ENCODE results near the gene VPS52.
A peak's percentile ranks its signal among the peaks of the same experiment; 100 is the strongest.

Gene VPS52

DNA sequence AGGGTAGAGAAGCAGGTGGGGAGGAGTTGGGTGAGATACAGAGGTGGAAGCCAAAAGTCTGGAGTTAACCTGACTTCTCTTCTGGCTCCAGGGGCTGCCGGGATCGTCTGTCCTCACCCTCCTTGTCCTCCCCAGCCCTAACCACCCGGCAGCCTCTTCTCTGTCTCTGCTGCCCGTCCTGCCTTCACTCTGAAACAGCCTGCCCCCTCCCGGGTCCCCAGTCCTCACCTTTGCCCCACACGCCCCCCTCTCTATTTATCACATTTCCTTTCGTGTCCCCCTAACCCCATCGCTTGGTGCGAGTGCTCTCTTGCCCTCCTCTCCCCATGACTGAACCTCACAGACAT, 57.7 kb downstream of the VPS52 start:
- no peak overlapping the region for H2AFZ ChIP-seq (ENCODE audit: insufficient read depth, low read length, poor library complexity)
- H3K4me2 ChIP-seq (ENCODE audit: low read length) = peak overlapping the region; percentile 90
- H3K4me3 ChIP-seq (ENCODE audit: low read depth, low read length) = no peak overlapping the region
- H3K9ac ChIP-seq (ENCODE audit: low read length) = no peak overlapping the region
- H3K27me3 ChIP-seq (ENCODE audit: insufficient read depth, low read length) = peaks cover 17% of the 10 kb centered on the region
- H3K79me1 ChIP-seq (ENCODE audit: low read length) = no peaks in the 10 kb centered on the region
- no CpG with 5 or more reads among the region's 9 CpGs for WGBS (ENCODE audit: extremely low coverage, insufficient coverage, insufficient read length)
- no peak overlapping the region for H2BK5ac ChIP-seq (ENCODE audit: low read depth, low read length, poor library complexity)
- H2BK120ac ChIP-seq (ENCODE audit: insufficient read depth, low read length, poor library complexity) = no peak overlapping the region
- peaks cover 10% of the 10 kb centered on the region for H3K9me3 ChIP-seq (ENCODE audit: insufficient read depth, low read depth, low read length)
- no peak overlapping the region for H4K8ac ChIP-seq (ENCODE audit: low read depth, low read length)
- H3K4me1 ChIP-seq (ENCODE audit: control insufficient read depth in 1 of 2, insufficient read depth in 2 of 2, low read length in 2 of 2) = peaks cover 4 to 9% of the 10 kb centered on the region in 2 experiments
- H3K36me3 ChIP-seq (ENCODE audit: control insufficient read depth in 1 of 2, insufficient read depth in 2 of 2, low read length in 2 of 2) = peaks cover 11 to 15% of the 10 kb centered on the region in 2 experiments
- H4K12ac ChIP-seq (ENCODE audit: low read depth, low read length) = no peak overlapping the region
- no peaks in the 10 kb centered on the region for H3K79me2 ChIP-seq (ENCODE audit: control insufficient read depth, insufficient read depth, low read length, poor library complexity)
- H2BK12ac ChIP-seq (ENCODE audit: low read length) = no peak overlapping the region
- no peak for DNase-seq
- H3K27ac ChIP-seq (ENCODE audit: low read depth, low read length) = no peak overlapping the region
- no peak overlapping the region for H2AK5ac ChIP-seq (ENCODE audit: low read length)
- no peak overlapping the region for H4K91ac ChIP-seq (ENCODE audit: low read depth, low read length)
- no peak overlapping the region for H3K18ac ChIP-seq (ENCODE audit: low read length)
- H3K4ac ChIP-seq (ENCODE audit: low read depth, low read length) = no peak overlapping the region
- H3K23ac ChIP-seq (ENCODE audit: low read length) = no peak overlapping the region
- H3K14ac ChIP-seq (ENCODE audit: low read length) = no peak overlapping the region

DNA sequence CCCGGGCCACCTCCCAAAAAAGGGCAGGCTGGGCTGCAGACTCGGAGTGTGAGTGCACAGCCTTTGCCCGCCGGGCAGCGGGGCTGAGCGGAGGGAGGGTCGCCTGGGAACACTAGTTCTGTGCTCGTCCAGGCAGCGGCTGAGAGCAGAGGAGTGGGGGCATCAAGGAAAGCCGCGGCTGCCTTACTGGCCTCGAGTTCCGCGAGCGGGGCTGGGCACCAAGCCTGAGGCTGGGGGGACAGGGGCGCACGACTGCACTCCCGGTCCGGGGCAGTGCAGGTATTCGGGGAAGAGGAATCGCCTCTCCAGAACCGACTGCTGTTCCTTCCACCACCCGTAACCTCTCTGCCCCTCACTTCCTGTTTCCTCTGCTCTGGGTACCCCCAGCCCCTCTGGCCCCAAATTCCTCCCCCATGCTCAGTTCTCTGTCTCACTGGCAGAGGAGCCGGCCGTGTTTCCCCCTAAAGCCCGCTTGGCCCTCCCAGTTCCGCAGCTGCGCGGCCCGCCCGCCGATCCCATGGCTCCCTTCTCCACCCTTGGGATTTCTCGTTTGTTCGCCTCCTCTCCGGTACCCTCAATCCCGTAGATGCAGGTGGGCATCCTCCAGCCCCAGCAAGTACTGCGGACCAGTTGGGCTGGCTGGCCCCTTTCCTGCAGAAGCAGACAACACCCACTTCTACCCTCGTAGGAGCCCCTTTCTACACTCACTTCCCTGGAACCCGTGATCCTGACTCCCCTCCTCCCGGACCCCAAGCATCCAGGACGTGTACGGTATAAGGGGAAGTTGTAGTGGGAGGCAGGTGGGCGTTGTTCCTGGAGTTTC, 58.3 kb downstream of the VPS52 start:
- H2BK5ac ChIP-seq (ENCODE audit: low read depth, low read length, poor library complexity) = no peak overlapping the region
- no peak overlapping the region for H3K4ac ChIP-seq (ENCODE audit: low read depth, low read length)
- peaks cover 4 to 12% of the 10 kb centered on the region in 2 experiments for H3K4me1 ChIP-seq (ENCODE audit: control insufficient read depth in 1 of 2, insufficient read depth in 2 of 2, low read length in 2 of 2)
- H3K9ac ChIP-seq (ENCODE audit: low read length) = peak overlapping the region; percentile 45
- no peak overlapping the region for H2AFZ ChIP-seq (ENCODE audit: insufficient read depth, low read length, poor library complexity)
- peak overlapping the region; percentile 90 for H3K4me2 ChIP-seq (ENCODE audit: low read length)
- H3K27me3 ChIP-seq (ENCODE audit: insufficient read depth, low read length) = peaks cover 17% of the 10 kb centered on the region
- H3K4me3 ChIP-seq (ENCODE audit: low read depth, low read length) = peak overlapping the region; percentile 51
- peak overlapping the region; percentile 27 for H3K14ac ChIP-seq (ENCODE audit: low read length)
- no CpG with 5 or more reads among the region's 43 CpGs for WGBS (ENCODE audit: extremely low coverage, insufficient coverage, insufficient read length)
- peaks cover under 1% of the 10 kb centered on the region for H3K79me2 ChIP-seq (ENCODE audit: control insufficient read depth, insufficient read depth, low read length, poor library complexity)
- H3K9me3 ChIP-seq (ENCODE audit: insufficient read depth, low read depth, low read length) = peaks cover 10% of the 10 kb centered on the region
- H3K27ac ChIP-seq (ENCODE audit: low read depth, low read length) = no peak overlapping the region
- H2AK5ac ChIP-seq (ENCODE audit: low read length) = no peak overlapping the region
- no peak overlapping the region for H3K23ac ChIP-seq (ENCODE audit: low read length)
- no peak overlapping the region for H2BK12ac ChIP-seq (ENCODE audit: low read length)
- H3K18ac ChIP-seq (ENCODE audit: low read length) = no peak overlapping the region
- H4K91ac ChIP-seq (ENCODE audit: low read depth, low read length) = no peak overlapping the region
- peaks cover 1% of the 10 kb centered on the region for H3K79me1 ChIP-seq (ENCODE audit: low read length)
- peak overlapping the region; percentile 31 for H4K12ac ChIP-seq (ENCODE audit: low read depth, low read length)
- H2BK120ac ChIP-seq (ENCODE audit: insufficient read depth, low read length, poor library complexity) = no peak overlapping the region
- H3K36me3 ChIP-seq (ENCODE audit: control insufficient read depth in 1 of 2, insufficient read depth in 2 of 2, low read length in 2 of 2) = peaks cover 11 to 15% of the 10 kb centered on the region in 2 experiments
- peak overlapping the region; percentile 37 for H4K8ac ChIP-seq (ENCODE audit: low read depth, low read length)
- no peak for DNase-seq

DNA sequence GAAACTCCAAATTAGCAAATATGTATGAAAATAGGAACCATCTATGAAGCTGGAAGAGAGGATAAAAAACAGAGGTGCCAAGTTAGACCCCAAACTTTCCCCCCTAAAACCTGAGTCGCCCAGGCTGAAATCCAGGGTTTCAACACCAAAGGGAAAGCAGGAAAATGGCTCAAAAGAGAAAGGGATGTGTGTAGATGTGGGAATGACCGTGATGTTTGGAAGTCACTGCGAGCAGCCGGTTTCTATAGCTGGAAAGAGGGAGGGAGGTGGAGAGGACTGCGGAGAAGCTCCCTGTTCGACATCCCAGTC, 58.9 kb downstream of the VPS52 start:
- peaks cover 7% of the 10 kb centered on the region for H3K79me1 ChIP-seq (ENCODE audit: low read length)
- peaks cover 10% of the 10 kb centered on the region for H3K9me3 ChIP-seq (ENCODE audit: insufficient read depth, low read depth, low read length)
- H2BK120ac ChIP-seq (ENCODE audit: insufficient read depth, low read length, poor library complexity) = no peak overlapping the region
- H3K4me3 ChIP-seq (ENCODE audit: low read depth, low read length) = no peak overlapping the region
- no peak overlapping the region for H3K23ac ChIP-seq (ENCODE audit: low read length)
- H3K27ac ChIP-seq (ENCODE audit: low read depth, low read length) = no peak overlapping the region
- no CpG with 5 or more reads among the region's 6 CpGs for WGBS (ENCODE audit: extremely low coverage, insufficient coverage, insufficient read length)
- no peak overlapping the region for H4K91ac ChIP-seq (ENCODE audit: low read depth, low read length)
- no peak overlapping the region for H4K12ac ChIP-seq (ENCODE audit: low read depth, low read length)
- no peak overlapping the region for H4K8ac ChIP-seq (ENCODE audit: low read depth, low read length)
- H2BK5ac ChIP-seq (ENCODE audit: low read depth, low read length, poor library complexity) = no peak overlapping the region
- H3K4me1 ChIP-seq (ENCODE audit: control insufficient read depth in 1 of 2, insufficient read depth in 2 of 2, low read length in 2 of 2) = peaks cover 4 to 12% of the 10 kb centered on the region in 2 experiments
- peaks cover 17% of the 10 kb centered on the region for H3K27me3 ChIP-seq (ENCODE audit: insufficient read depth, low read length)
- no peak overlapping the region for H3K4ac ChIP-seq (ENCODE audit: low read depth, low read length)
- H3K4me2 ChIP-seq (ENCODE audit: low read length) = peak overlapping the region; percentile 90
- no peak overlapping the region for H3K18ac ChIP-seq (ENCODE audit: low read length)
- DNase-seq = no peak
- H3K36me3 ChIP-seq (ENCODE audit: control insufficient read depth in 1 of 2, insufficient read depth in 2 of 2, low read length in 2 of 2) = peaks cover 11 to 15% of the 10 kb centered on the region in 2 experiments
- no peak overlapping the region for H3K14ac ChIP-seq (ENCODE audit: low read length)
- no peak overlapping the region for H2AK5ac ChIP-seq (ENCODE audit: low read length)
- no peak overlapping the region for H2BK12ac ChIP-seq (ENCODE audit: low read length)
- H3K79me2 ChIP-seq (ENCODE audit: control insufficient read depth, insufficient read depth, low read length, poor library complexity) = peaks cover 7% of the 10 kb centered on the region
- H2AFZ ChIP-seq (ENCODE audit: insufficient read depth, low read length, poor library complexity) = no peak overlapping the region
- H3K9ac ChIP-seq (ENCODE audit: low read length) = no peak overlapping the region

DNA sequence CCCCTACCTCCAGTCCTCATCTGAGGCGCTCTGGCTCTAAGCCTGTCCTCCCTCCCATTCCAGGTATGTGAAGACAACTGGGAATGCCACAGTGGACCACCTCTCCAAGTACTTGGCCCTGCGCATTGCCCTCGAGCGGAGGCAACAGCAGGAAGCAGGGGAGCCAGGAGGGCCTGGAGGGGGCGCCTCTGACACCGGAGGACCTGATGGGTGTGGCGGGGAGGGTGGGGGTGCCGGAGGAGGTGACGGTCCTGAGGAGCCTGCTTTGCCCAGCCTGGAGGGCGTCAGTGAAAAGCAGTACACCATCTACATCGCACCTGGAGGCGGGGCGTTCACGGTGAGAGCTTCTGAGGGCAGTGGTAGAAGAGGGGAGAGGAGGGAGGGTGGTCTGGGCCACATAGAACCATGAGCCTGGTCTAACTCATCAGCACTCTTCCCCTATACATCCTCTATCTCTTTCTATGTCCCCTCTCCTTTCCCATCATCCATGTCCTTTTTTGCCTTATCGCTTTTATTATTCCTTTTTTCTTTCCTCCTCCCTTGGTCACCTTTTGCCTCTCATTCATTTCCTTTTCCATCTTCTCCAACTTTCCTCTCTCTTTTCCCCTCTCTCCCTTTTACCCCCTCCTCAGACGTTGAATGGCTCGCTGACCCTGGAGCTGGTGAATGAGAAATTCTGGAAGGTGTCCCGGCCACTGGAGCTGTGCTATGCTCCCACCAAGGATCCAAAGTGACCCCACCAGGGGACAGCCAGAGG, 59.8 kb downstream of the VPS52 start:
- Histone ChIP-seq H3K23ac (ENCODE audit: low read length) (no peak overlapping the region), H3K9me3 (ENCODE audit: insufficient read depth, low read depth, low read length) (peaks cover 10% of the 10 kb centered on the region), H2AK5ac (ENCODE audit: low read length) (no peak overlapping the region), H3K4me3 (ENCODE audit: low read depth, low read length) (no peak overlapping the region), H3K27ac (ENCODE audit: low read depth, low read length) (no peak overlapping the region), H3K14ac (ENCODE audit: low read length) (no peak overlapping the region), H3K79me1 (ENCODE audit: low read length) (peaks cover 12% of the 10 kb centered on the region), H3K4me1 (ENCODE audit: control insufficient read depth in 1 of 2, insufficient read depth in 2 of 2, low read length in 2 of 2) (peaks cover 8 to 19% of the 10 kb centered on the region in 2 experiments), H2BK12ac (ENCODE audit: low read length) (no peak overlapping the region), H3K4me2 (ENCODE audit: low read length) (no peak overlapping the region), H3K27me3 (ENCODE audit: insufficient read depth, low read length) (peaks cover 17% of the 10 kb centered on the region), H2BK120ac (ENCODE audit: insufficient read depth, low read length, poor library complexity) (no peak overlapping the region), H3K9ac (ENCODE audit: low read length) (no peak overlapping the region), H4K12ac (ENCODE audit: low read depth, low read length) (no peak overlapping the region), H3K79me2 (ENCODE audit: control insufficient read depth, insufficient read depth, low read length, poor library complexity) (peaks cover 7% of the 10 kb centered on the region), H4K91ac (ENCODE audit: low read depth, low read length) (no peak overlapping the region), H3K4ac (ENCODE audit: low read depth, low read length) (no peak overlapping the region), H3K36me3 (ENCODE audit: control insufficient read depth in 1 of 2, insufficient read depth in 2 of 2, low read length in 2 of 2) (peaks cover 11 to 15% of the 10 kb centered on the region in 2 experiments), H2AFZ (ENCODE audit: insufficient read depth, low read length, poor library complexity) (no peak overlapping the region), H4K8ac (ENCODE audit: low read depth, low read length) (no peak overlapping the region), H3K18ac (ENCODE audit: low read length) (no peak overlapping the region), H2BK5ac (ENCODE audit: low read depth, low read length, poor library complexity) (no peak overlapping the region)
- DNase-seq = no peak
- no CpG with 5 or more reads among the region's 18 CpGs for WGBS (ENCODE audit: extremely low coverage, insufficient coverage, insufficient read length)

Measured in trophoblast cell (in vitro differentiated cells and primary cell).